Measurements from ENCODE around the gene JARID2.

The JARID2 gene

DNA sequence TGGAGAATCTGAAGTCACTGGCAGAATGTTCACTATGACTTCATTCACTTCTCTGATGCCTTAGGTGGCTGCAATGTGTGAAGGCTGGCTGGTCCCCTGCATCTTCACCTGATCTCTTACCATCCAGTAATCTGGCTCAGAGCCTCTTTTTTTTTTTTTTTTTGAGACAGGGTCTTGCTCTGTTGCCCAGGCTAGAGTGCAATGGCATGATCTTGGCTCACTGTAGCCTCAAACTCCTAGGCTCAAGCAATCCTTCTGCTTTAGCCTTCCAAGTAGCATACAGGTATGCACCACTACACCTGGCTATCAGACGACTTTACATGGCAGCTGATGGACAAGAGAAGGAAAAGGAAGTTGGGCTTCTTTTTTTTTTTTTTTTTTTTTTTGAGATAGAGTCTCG lies 25.8 kb upstream of the JARID2 start:
- WGBS (ENCODE audit: insufficient coverage): no CpG with 5 or more reads among the region's 2 CpGs
- H3K4me3 ChIP-seq (ENCODE audit: control insufficient read depth in 1 of 7, extremely low read depth in 1 of 7, insufficient read depth in 4 of 7, low read depth in 2 of 7, low read length in 6 of 7): no peak overlapping the region
- peaks cover 0 to 2% (median 0%) of the 10 kb centered on the region in 4 experiments for H3K4me1 ChIP-seq (ENCODE audit: control extremely low read depth in 1 of 4, control insufficient read depth in 4 of 4, insufficient read depth in 4 of 4, low read length in 3 of 4)
- ChIA-PET CTCF (no interaction called here), POLR2A (no interaction called here)
- DNase-seq: no peak
- H3K27ac ChIP-seq (ENCODE audit: insufficient read depth in 1 of 2, low read depth in 1 of 2, low read length in 2 of 2, poor library complexity in 1 of 2, severe bottlenecking in 2 of 2): no peak overlapping the region
- no peaks in the 10 kb centered on the region for H3K9me3 ChIP-seq (ENCODE audit: control extremely low read depth in 1 of 5, control insufficient read depth in 4 of 5, insufficient read depth in 2 of 5, low read depth in 1 of 5, low read length in 4 of 5)
- no peaks in the 10 kb centered on the region for H3K36me3 ChIP-seq (ENCODE audit: control insufficient read depth in 4 of 4, insufficient read depth in 4 of 4, low read length in 3 of 4)
- no peaks in the 10 kb centered on the region for H3K27me3 ChIP-seq (replicated peaks in 2 of 5; ENCODE audit: control insufficient read depth in 4 of 5, insufficient read depth in 5 of 5, low read length in 4 of 5)

DNA sequence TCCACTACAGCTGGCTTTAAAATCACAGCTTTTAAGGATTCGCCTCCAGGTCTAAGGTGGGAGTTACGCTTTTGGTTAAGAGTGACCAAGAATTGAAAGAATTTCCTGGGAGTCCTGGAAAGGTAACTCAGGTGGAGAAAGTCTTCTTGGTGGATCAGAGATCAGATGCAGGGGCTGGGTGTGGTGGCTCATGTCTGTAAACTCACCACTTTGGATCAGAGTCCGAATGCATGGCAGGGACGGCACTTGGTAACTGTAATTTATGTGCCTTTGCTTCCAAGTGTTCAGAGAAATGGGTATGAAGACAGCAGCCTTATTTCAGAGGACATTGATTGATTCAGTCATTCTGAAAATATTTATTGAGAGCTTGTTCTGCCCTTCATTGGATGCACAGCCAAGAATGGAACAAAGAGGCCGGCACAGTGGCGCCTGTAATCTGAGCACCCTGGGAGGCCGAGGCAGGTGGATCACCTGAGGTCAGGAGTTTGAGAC lies 18.0 kb upstream of the JARID2 start:
- H3K36me3 ChIP-seq (ENCODE audit: control insufficient read depth in 4 of 4, insufficient read depth in 4 of 4, low read length in 3 of 4): no peaks in the 10 kb centered on the region
- CTCF ChIA-PET: no interaction called here
- no peak overlapping the region for H3K27ac ChIP-seq (ENCODE audit: insufficient read depth in 1 of 2, low read depth in 1 of 2, low read length in 2 of 2, poor library complexity in 1 of 2, severe bottlenecking in 2 of 2)
- no peaks in the 10 kb centered on the region for H3K27me3 ChIP-seq (replicated peaks in 2 of 5; ENCODE audit: control insufficient read depth in 4 of 5, insufficient read depth in 5 of 5, low read length in 4 of 5)
- 100% methylated on average over 7 of the region's 7 CpGs for WGBS (ENCODE audit: insufficient coverage)
- DNase-seq: no peak
- POLR2A ChIA-PET: no interaction called here
- H3K4me3 ChIP-seq (ENCODE audit: control insufficient read depth in 1 of 7, extremely low read depth in 1 of 7, insufficient read depth in 4 of 7, low read depth in 2 of 7, low read length in 6 of 7): no peak overlapping the region
- peaks cover 0 to 2% (median 0%) of the 10 kb centered on the region in 4 experiments for H3K4me1 ChIP-seq (ENCODE audit: control extremely low read depth in 1 of 4, control insufficient read depth in 4 of 4, insufficient read depth in 4 of 4, low read length in 3 of 4)
- H3K9me3 ChIP-seq (ENCODE audit: control extremely low read depth in 1 of 5, control insufficient read depth in 4 of 5, insufficient read depth in 2 of 5, low read depth in 1 of 5, low read length in 4 of 5): no peaks in the 10 kb centered on the region

DNA sequence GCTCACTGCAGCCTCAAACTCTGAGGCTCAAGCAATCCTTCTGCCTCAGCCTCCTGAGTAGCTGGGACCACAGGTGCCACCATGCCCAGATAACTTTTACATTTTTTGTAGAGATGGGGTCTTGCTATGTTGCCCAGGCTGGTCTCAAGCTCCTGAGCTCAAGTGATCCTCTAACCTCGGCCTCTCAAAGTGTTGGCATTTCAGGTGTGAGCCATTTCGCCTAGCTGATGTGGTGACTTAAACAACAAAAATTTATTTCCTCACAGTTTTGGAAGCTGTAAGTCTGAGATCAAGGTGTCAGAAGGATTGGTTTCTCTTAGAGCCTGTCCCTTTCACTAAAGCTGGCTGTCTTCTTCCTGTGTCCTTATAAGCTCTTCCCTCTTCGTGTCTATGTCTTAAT lies 15.0 kb upstream of the JARID2 start:
- no peaks in the 10 kb centered on the region for H3K9me3 ChIP-seq (ENCODE audit: control extremely low read depth in 1 of 5, control insufficient read depth in 4 of 5, insufficient read depth in 2 of 5, low read depth in 1 of 5, low read length in 4 of 5)
- ChIA-PET POLR2A (no interaction called here), CTCF (no interaction called here)
- H3K36me3 ChIP-seq (ENCODE audit: control insufficient read depth in 4 of 4, insufficient read depth in 4 of 4, low read length in 3 of 4): no peaks in the 10 kb centered on the region
- H3K4me3 ChIP-seq (ENCODE audit: control insufficient read depth in 1 of 7, extremely low read depth in 1 of 7, insufficient read depth in 4 of 7, low read depth in 2 of 7, low read length in 6 of 7): no peak overlapping the region
- no peaks in the 10 kb centered on the region for H3K4me1 ChIP-seq (ENCODE audit: control extremely low read depth in 1 of 4, control insufficient read depth in 4 of 4, insufficient read depth in 4 of 4, low read length in 3 of 4)
- H3K27ac ChIP-seq (ENCODE audit: insufficient read depth in 1 of 2, low read depth in 1 of 2, low read length in 2 of 2, poor library complexity in 1 of 2, severe bottlenecking in 2 of 2): no peak overlapping the region
- H3K27me3 ChIP-seq (replicated peaks in 2 of 5; ENCODE audit: control insufficient read depth in 4 of 5, insufficient read depth in 5 of 5, low read length in 4 of 5): no peaks in the 10 kb centered on the region
- no peak for DNase-seq
- WGBS (ENCODE audit: insufficient coverage): 86% methylated on average over 1 of the region's 3 CpGs

DNA sequence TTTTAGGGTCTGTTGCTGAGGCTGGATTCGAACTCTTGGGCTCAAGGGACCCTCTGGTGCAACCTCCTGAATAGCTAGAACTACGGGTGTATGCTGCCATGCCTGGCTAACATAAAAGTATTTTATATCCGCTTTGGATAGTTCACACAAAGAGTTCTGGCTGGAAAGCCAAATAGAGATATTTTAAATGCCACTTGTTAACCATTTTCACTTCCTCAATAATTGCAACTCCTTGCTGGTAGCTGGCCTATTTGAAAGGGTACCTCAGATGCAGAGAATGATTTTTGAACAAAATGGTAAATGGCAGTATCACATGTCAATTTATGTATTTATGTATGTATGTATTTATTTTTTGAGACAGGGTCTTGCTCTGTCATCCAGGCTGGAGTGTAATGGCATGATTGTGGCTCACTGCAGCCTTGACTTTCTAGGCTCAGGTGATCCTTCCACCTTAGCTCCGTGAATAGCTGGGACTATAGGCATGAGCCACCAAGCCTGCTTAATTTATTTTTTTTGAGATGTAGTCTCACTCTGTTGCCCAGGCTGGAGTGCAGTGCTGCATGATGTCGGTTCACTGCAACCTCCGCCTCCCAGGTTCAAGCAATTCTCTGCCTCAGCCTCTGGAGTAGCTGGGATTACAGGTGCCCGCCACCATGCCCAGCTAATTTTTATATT lies 12.9 kb upstream of the JARID2 start:
- ChIA-PET POLR2A (interaction anchor here (0.9 kb wide), 1 partner anchor 349 kb away, joined by 3 read pairs; no protein-coding TSS in a partner anchor), CTCF (interaction anchor here (0.9 kb wide), 1 partner anchor 11 kb away, joined by 3 read pairs; no protein-coding TSS in a partner anchor)
- WGBS (ENCODE audit: insufficient coverage): 95% methylated on average over 5 of the region's 7 CpGs
- DNase-seq: no peak
- no peaks in the 10 kb centered on the region for H3K9me3 ChIP-seq (ENCODE audit: control extremely low read depth in 1 of 5, control insufficient read depth in 4 of 5, insufficient read depth in 2 of 5, low read depth in 1 of 5, low read length in 4 of 5)
- H3K27me3 ChIP-seq (replicated peaks in 2 of 5; ENCODE audit: control insufficient read depth in 4 of 5, insufficient read depth in 5 of 5, low read length in 4 of 5): no peaks in the 10 kb centered on the region
- no peaks in the 10 kb centered on the region for H3K36me3 ChIP-seq (ENCODE audit: control insufficient read depth in 4 of 4, insufficient read depth in 4 of 4, low read length in 3 of 4)
- no peak overlapping the region for H3K27ac ChIP-seq (ENCODE audit: insufficient read depth in 1 of 2, low read depth in 1 of 2, low read length in 2 of 2, poor library complexity in 1 of 2, severe bottlenecking in 2 of 2)
- H3K4me3 ChIP-seq (ENCODE audit: control insufficient read depth in 1 of 7, extremely low read depth in 1 of 7, insufficient read depth in 4 of 7, low read depth in 2 of 7, low read length in 6 of 7): no peak overlapping the region
- H3K4me1 ChIP-seq (ENCODE audit: control extremely low read depth in 1 of 4, control insufficient read depth in 4 of 4, insufficient read depth in 4 of 4, low read length in 3 of 4): no peaks in the 10 kb centered on the region

DNA sequence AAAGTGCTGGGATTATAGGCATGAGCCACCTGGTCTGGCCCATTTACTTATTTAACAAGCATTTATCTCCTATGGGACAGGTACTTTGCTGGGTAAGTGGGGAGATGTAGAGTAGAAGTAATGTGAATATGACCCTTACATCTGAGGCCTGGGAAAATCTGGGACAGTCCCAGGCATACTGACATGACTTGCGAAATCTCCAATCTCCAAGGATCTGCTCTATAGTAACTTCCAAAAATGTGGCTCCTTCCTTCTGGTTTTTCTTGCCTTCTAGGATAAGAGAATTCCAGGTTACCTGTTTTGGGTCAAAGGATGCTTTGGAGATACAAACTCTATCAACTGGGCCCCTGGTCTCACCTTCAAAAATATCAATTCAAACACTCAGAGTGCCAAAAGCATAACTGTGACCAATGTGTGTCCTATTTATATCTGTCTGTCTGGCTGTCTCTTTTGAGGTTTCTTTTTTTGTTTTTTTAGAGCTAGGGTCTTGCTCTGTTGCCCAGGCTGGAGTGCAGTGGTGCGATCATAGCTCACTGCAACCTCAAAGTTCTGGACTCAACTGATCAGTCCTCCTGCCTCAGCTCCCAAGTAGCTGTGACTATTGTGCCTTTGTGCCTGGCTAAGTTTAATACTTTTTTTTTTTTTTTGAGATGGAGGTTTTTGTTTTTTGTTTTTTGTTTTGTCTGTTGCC lies 11.7 kb upstream of the JARID2 start:
- POLR2A ChIA-PET: interaction anchor here (0.6 to 0.8 kb wide), 2 partner anchors 12 to 220 kb away, joined by 3 read pairs; no protein-coding TSS in a partner anchor
- Histone ChIP-seq H3K4me3 (ENCODE audit: control insufficient read depth in 1 of 7, extremely low read depth in 1 of 7, insufficient read depth in 4 of 7, low read depth in 2 of 7, low read length in 6 of 7) (no peak overlapping the region), H3K36me3 (ENCODE audit: control insufficient read depth in 4 of 4, insufficient read depth in 4 of 4, low read length in 3 of 4) (no peaks in the 10 kb centered on the region), H3K27me3 (replicated peaks in 2 of 5; ENCODE audit: control insufficient read depth in 4 of 5, insufficient read depth in 5 of 5, low read length in 4 of 5) (no peaks in the 10 kb centered on the region), H3K4me1 (ENCODE audit: control extremely low read depth in 1 of 4, control insufficient read depth in 4 of 4, insufficient read depth in 4 of 4, low read length in 3 of 4) (no peaks in the 10 kb centered on the region), H3K27ac (ENCODE audit: insufficient read depth in 1 of 2, low read depth in 1 of 2, low read length in 2 of 2, poor library complexity in 1 of 2, severe bottlenecking in 2 of 2) (no peak overlapping the region), H3K9me3 (ENCODE audit: control extremely low read depth in 1 of 5, control insufficient read depth in 4 of 5, insufficient read depth in 2 of 5, low read depth in 1 of 5, low read length in 4 of 5) (no peaks in the 10 kb centered on the region)
- WGBS (ENCODE audit: insufficient coverage): 100% methylated on average over 2 of the region's 2 CpGs
- CTCF ChIA-PET: interaction anchor here (0.6 kb wide), 1 partner anchor 40 kb away, joined by 5 read pairs; no protein-coding TSS in a partner anchor
- DNase-seq: no peak

DNA sequence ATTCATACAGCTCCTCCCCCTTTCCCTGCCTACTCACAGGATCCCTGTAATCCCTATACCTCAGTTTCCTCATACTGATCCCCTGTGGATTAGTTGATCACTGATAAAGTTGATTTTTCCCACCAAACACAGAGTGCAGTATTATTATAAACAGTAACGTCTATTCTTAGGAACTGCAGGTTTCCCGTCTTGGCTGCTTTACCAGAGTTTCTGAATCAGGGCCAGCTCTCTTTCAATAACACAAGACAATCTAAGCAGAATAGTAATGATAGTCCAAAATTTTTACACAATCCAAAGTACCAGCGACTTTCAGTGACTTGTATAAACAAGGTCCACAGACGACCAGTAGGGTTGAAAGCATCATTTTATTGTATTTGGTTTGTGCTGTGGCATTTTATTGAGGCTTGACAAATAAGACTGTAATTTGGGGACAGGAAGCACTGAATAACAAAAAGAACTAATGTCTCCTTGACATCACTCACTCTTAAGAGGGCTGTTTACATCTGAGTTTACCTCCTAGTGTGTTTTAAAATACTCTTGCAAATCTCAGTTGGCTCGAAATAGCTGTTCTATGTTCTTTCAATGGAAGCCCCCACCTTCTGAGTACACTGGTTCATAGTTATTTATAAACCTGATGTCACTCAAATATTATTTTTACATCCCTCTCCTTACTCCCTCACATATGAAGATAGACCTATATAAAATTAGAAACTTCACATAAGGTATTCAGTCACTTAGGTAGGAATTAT lies 6.1 kb upstream of the JARID2 start:
- WGBS (ENCODE audit: insufficient coverage): 61% methylated on average over 2 of the region's 5 CpGs
- Histone ChIP-seq H3K9me3 (ENCODE audit: control extremely low read depth in 1 of 5, control insufficient read depth in 4 of 5, insufficient read depth in 2 of 5, low read depth in 1 of 5, low read length in 4 of 5) (no peaks in the 10 kb centered on the region), H3K4me1 (ENCODE audit: control extremely low read depth in 1 of 4, control insufficient read depth in 4 of 4, insufficient read depth in 4 of 4, low read length in 3 of 4) (peaks cover 1 to 21% (median 17%) of the 10 kb centered on the region in 4 experiments), H3K36me3 (ENCODE audit: control insufficient read depth in 4 of 4, insufficient read depth in 4 of 4, low read length in 3 of 4) (no peaks in the 10 kb centered on the region), H3K27me3 (replicated peaks in 2 of 5; ENCODE audit: control insufficient read depth in 4 of 5, insufficient read depth in 5 of 5, low read length in 4 of 5) (no peaks in the 10 kb centered on the region), H3K4me3 (ENCODE audit: control insufficient read depth in 1 of 7, extremely low read depth in 1 of 7, insufficient read depth in 4 of 7, low read depth in 2 of 7, low read length in 6 of 7) (no peak overlapping the region), H3K27ac (ENCODE audit: insufficient read depth in 1 of 2, low read depth in 1 of 2, low read length in 2 of 2, poor library complexity in 1 of 2, severe bottlenecking in 2 of 2) (no peak overlapping the region)
- ChIA-PET CTCF (interaction anchor here (1.2 kb wide), 1 partner anchor 71 kb away, joined by 3 read pairs; no protein-coding TSS in a partner anchor), POLR2A (no interaction called here)
- no peak for DNase-seq

Measured in common myeloid progenitor, CD34-positive (primary cell).